Natural killer cell (primary cell): ENCODE results near the gene GPRC5D. TPM values are rescaled to one million over a fixed set of nuclear protein-coding genes. Genes with fewer than 3 reads are reported as not detected.

Experiments
- ATAC-seq, 3 donors: fragments of 150-1000 bp in 2 of 3; fragments of 200-7000 bp in 1 of 3; cut with Tn5 transposase; 1 replicate in 1 of 3; 2 replicates in 2 of 3; pipeline ENCODE4 v1.10.0; 2021; ENCODE audit warnings: mild to moderate bottlenecking in 2 of 3, moderate library complexity in 2 of 3
- DNase-seq, 2 donors: peaks; one replicate each; pipeline versions ENCODE4 v3.0.0 to v3.0.0-alpha.2; 2013 to 2021; ENCODE audit warnings: mixed read lengths in 1 of 2
- H3K27ac ChIP-seq: one replicate; pipeline ENCODE4 v1.5.1; 2013; ENCODE audit warnings: mild to moderate bottlenecking, low read length
- H3K27me3 ChIP-seq: one replicate; pipeline ENCODE4 v1.6.1; 2013; ENCODE audit warnings: low read length; ENCODE audit not compliant: control insufficient read depth, insufficient read depth
- H3K36me3 ChIP-seq: one replicate; pipeline ENCODE4 v1.6.1; 2013; ENCODE audit warnings: low read length; ENCODE audit not compliant: control insufficient read depth, insufficient read depth
- H3K4me1 ChIP-seq: one replicate; pipeline ENCODE4 v1.6.1; 2013; ENCODE audit warnings: low read length; ENCODE audit not compliant: control insufficient read depth, insufficient read depth
- H3K4me3 ChIP-seq: one replicate; pipeline ENCODE4 v1.5.1; 2013; ENCODE audit warnings: low read length
- H3K9me3 ChIP-seq: one replicate; pipeline ENCODE4 v1.6.1; 2013; ENCODE audit warnings: low read length; ENCODE audit not compliant: control insufficient read depth, insufficient read depth
- H3K27ac Mint-ChIP-seq, 2 donors: one replicate each; pipeline ENCODE4 v1.8.0; 2022; ENCODE audit warnings: mild to moderate bottlenecking in 2 of 2, mixed read lengths in 2 of 2, moderate library complexity in 1 of 2
- H3K27me3 Mint-ChIP-seq, 2 donors: one replicate each; pipeline ENCODE4 v1.8.0; 2022; ENCODE audit warnings: low read depth in 2 of 2, mixed read lengths in 2 of 2
- H3K36me3 Mint-ChIP-seq: one replicate; pipeline ENCODE4 v1.8.0; 2022; ENCODE audit warnings: mixed read lengths
- H3K4me1 Mint-ChIP-seq, 2 donors: one replicate each; pipeline ENCODE4 v1.8.0; 2022; ENCODE audit warnings: mixed read lengths in 2 of 2
- H3K4me3 Mint-ChIP-seq: one replicate; pipeline ENCODE4 v1.8.0; 2022; ENCODE audit warnings: mild to moderate bottlenecking, moderate library complexity, mixed read lengths
- H3K9me3 Mint-ChIP-seq, 2 donors: one replicate each; pipeline ENCODE4 v1.8.0; 2022; ENCODE audit warnings: mixed read lengths in 2 of 2
- CTCF ChIP-seq: fragments of 200-600 bp; IDR thresholded peaks from one replicate; pipeline ENCODE4 v1.8.0; 2022; ENCODE audit warnings: antibody characterized with exemption
- WGBS: methylation state at CpG from one replicate; pipeline ENCODE4 v1.1.7; 2013; ENCODE audit warnings: missing lambda C conversion rate; ENCODE audit not compliant: insufficient coverage; 5-methylcytosine and 5-hydroxymethylcytosine counted together
- intact Hi-C: fragments of 100-400 bp; cut with micrococcal nuclease; formaldehyde crosslinking; loops from one replicate; pipeline ENCODE4 v1.14.2; 2022
- total RNA-seq, 4 donors: library from RNA; stranded (reverse); fragments of 120-200 nt in 1 of 4; gene quantifications; one replicate each; pipeline versions ENCODE4 v1.2.3 to v1.2.4, GENCODE V29; 2013 to 2022

The GPRC5D gene
- total RNA-seq, 3 donors from 2014 or later (not counting 1 experiment from before 2014, with no cell fraction given): 5.5 TPM; not detected in 2

GRCh38 chr12:12930633-12931219 lies 21.2 kb downstream of the GPRC5D start:
- Mint-ChIP-seq H3K36me3 (no peaks in the 10 kb centered on the region), H3K27ac (no peak overlapping the region), H3K27me3 (peaks cover 0 to 9% of the 10 kb centered on the region in 2 donors), H3K4me1 (no peaks in the 10 kb centered on the region), H3K4me3 (no peak overlapping the region), H3K9me3 (no peaks in the 10 kb centered on the region)
- no peak overlapping the region for H3K4me3 ChIP-seq
- H3K27ac ChIP-seq: no peak overlapping the region
- WGBS: 85% methylated on average over 1 of the region's 2 CpGs
- H3K27me3 ChIP-seq: no peaks in the 10 kb centered on the region
- H3K9me3 ChIP-seq: no peaks in the 10 kb centered on the region
- H3K36me3 ChIP-seq: no peaks in the 10 kb centered on the region
- DNase-seq: no peak
- no peak for TF ChIP-seq CTCF
- intact Hi-C loops: no loop called here
- no peak for ATAC-seq
- H3K4me1 ChIP-seq: no peaks in the 10 kb centered on the region

- Mint-ChIP-seq H3K36me3 (no peaks in the 10 kb centered on the region), H3K4me3 (no peak overlapping the region), H3K27me3 (peaks cover 0 to 9% of the 10 kb centered on the region in 2 donors), H3K9me3 (no peaks in the 10 kb centered on the region), H3K4me1 (no peaks in the 10 kb centered on the region), H3K27ac (no peak overlapping the region)
- Histone ChIP-seq H3K4me1 (no peaks in the 10 kb centered on the region), H3K4me3 (no peak overlapping the region), H3K27me3 (no peaks in the 10 kb centered on the region), H3K27ac (no peak overlapping the region), H3K9me3 (no peaks in the 10 kb centered on the region), H3K36me3 (no peaks in the 10 kb centered on the region)
- no peak for TF ChIP-seq CTCF
- 83% methylated on average over 6 of the region's 6 CpGs for WGBS
- DNase-seq (no peak), ATAC-seq (no peak)
- intact Hi-C loops: no loop called here
Observed at GRCh38 chr12:12929696-12930095, 22.3 kb downstream of the GPRC5D start.

- ATAC-seq (peak in 1 of 3 donors; percentile 25), DNase-seq (peak in 1 of 2 donors; percentile 72)
- Mint-ChIP-seq H3K9me3 (no peaks in the 10 kb centered on the region), H3K36me3 (no peaks in the 10 kb centered on the region), H3K4me3 (peak overlapping the region; percentile 62), H3K4me1 (no peaks in the 10 kb centered on the region), H3K27ac (no peak overlapping the region), H3K27me3 (peaks cover 0 to 8% of the 10 kb centered on the region in 2 donors)
- H3K27me3 ChIP-seq: no peaks in the 10 kb centered on the region
- intact Hi-C loops: no loop called here
- no peak overlapping the region for H3K4me3 ChIP-seq
- H3K27ac ChIP-seq: no peak overlapping the region
- no peaks in the 10 kb centered on the region for H3K4me1 ChIP-seq
- WGBS: 87% methylated on average over 24 of the region's 27 CpGs
- H3K36me3 ChIP-seq: no peaks in the 10 kb centered on the region
- no peaks in the 10 kb centered on the region for H3K9me3 ChIP-seq
- no peak for TF ChIP-seq CTCF
Observed at GRCh38 chr12:12927211-12928079, 24.5 kb downstream of the GPRC5D start.
